Fibroblast of villous mesenchyme (primary cell): ENCODE data around the gene FAF1. TPM values are rescaled to one million over a fixed set of nuclear protein-coding genes. Genes with fewer than 3 reads are reported as not detected.

Experiments
- DNase-seq: peaks from one replicate; pipeline ENCODE4 v3.0.0-alpha.2; 2010; ENCODE audit warnings: low read depth
- H3K4me3 ChIP-seq: 2 replicates; pipeline ENCODE4 v1.5.1; 2011; ENCODE audit warnings: low read depth, mild to moderate bottlenecking, low read length
- CTCF ChIP-seq: IDR thresholded peaks from 2 replicates; pipeline ENCODE4 v1.5.1; 2012; ENCODE audit warnings: low read depth, mild to moderate bottlenecking, low read length; ENCODE audit not compliant: insufficient read depth
- total RNA-seq: library from RNA; depleted of rRNA; stranded (reverse); fragments of >200 nt; gene quantifications from 2 replicates; pipeline ENCODE4 v1.2.3, GENCODE V29; 2012

The FAF1 gene
- total RNA-seq, 1 donor, result 55.7 TPM

GRCh38 chr1:50562106-50562505 is 398.0 kb downstream of the FAF1 start:
- no peak for DNase-seq
- no peak for TF ChIP-seq CTCF

GRCh38 chr1:50559421-50559820 is 400.6 kb downstream of the FAF1 start:
- TF ChIP-seq CTCF, result no peak
- H3K4me3 ChIP-seq, result no peak overlapping the region
- no peak for DNase-seq

More at GRCh38 chr1:50562106-50562505, 398.0 kb downstream of the FAF1 start:
- no peak overlapping the region for H3K4me3 ChIP-seq

GRCh38 chr1:50553921-50554320 is 406.1 kb downstream of the FAF1 start:
- DNase-seq, result no peak
- no peak overlapping the region for H3K4me3 ChIP-seq
- TF ChIP-seq CTCF, result no peak

GRCh38 chr1:50548243-50548642 is 411.8 kb downstream of the FAF1 start:
- TF ChIP-seq CTCF, result no peak
- DNase-seq, result no peak
- H3K4me3 ChIP-seq, result no peak overlapping the region

GRCh38 chr1:50542362-50542761 is 417.7 kb downstream of the FAF1 start:
- H3K4me3 ChIP-seq, result no peak overlapping the region
- DNase-seq, result no peak
- no peak for TF ChIP-seq CTCF

- no peak overlapping the region for H3K4me3 ChIP-seq
- DNase-seq, result peak; percentile 27
- no peak for TF ChIP-seq CTCF
These were observed 421.6 kb downstream of the FAF1 start for GRCh38 chr1:50538476-50538875.

GRCh38 chr1:50531601-50532000 is 428.5 kb downstream of the FAF1 start:
- no peak overlapping the region for H3K4me3 ChIP-seq
- no peak for TF ChIP-seq CTCF
- no peak for DNase-seq
